ENCODE measurements around the gene ZKSCAN1. TPM values are rescaled to one million over a fixed set of nuclear protein-coding genes. Genes with fewer than 3 reads are reported as not detected.

ZKSCAN1 gene
- total RNA-seq, 1 donor, result 41.3 TPM

DNA sequence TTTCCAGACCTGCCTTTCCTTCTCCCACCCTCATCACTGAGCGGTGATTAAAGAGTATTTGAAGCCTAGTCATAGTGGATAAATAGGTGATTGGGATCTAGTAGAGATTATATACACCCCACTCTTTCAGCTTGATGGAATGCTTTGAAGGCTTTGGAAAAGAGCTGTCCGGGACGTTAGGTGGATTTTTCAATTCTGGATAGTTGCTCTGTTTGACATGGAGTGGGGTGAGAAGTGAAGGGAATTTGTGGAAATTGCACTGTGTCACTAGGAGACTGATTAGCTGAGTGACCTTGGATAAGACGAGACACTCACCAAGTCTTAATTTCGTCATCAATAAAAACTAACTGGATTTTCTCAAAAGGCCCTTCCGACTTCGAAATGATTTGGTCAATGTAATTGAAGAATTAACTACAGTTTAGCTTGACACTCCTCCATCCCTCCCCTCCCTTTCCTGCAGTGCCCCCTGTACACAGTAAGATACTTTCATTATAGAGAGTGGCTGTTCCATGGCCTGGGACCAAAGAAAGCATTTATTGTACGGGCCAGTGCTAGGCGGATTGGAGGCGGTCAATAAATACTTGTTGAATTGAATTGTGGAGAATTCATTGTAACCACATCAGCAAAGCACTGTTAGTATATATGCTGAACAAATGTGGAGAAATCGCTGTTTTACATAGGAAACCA, 962 bp downstream of the ZKSCAN1 start:
- Histone ChIP-seq H3K27me3 (ENCODE audit: insufficient read depth, low read length) (no peaks in the 10 kb centered on the region), H3K4me3 (ENCODE audit: low read length) (peak overlapping the region; percentile 88)

DNA sequence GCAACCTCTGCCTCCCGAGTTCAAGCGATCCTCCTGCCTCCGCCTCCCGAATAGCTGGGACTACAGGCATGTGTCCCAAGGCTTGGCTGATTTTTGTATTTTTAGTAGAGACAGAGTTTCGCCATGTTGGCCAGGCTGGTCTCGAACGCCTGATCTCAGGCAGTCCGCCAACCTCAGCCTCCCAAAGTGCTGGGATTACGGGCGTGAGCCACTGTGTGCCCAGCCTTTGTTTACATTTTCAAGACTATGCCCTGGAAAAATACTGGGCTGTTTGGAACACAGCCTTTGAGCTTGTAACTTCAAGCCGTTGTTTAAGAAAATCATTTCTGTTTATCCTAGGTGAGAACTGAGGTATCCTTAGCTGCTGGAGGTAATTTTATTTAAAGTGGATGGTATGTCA, 1.9 kb downstream of the ZKSCAN1 start:
- Histone ChIP-seq H3K27me3 (ENCODE audit: insufficient read depth, low read length) (no peaks in the 10 kb centered on the region), H3K9me3 (ENCODE audit: low read depth, low read length) (no peaks in the 10 kb centered on the region)

More for the DNA sequence above, 962 bp downstream of the ZKSCAN1 start:
- Histone ChIP-seq H3K9me3 (ENCODE audit: low read depth, low read length) (no peaks in the 10 kb centered on the region), H3K4me1 (ENCODE audit: insufficient read depth, low read length) (peaks cover 33% of the 10 kb centered on the region)

DNA sequence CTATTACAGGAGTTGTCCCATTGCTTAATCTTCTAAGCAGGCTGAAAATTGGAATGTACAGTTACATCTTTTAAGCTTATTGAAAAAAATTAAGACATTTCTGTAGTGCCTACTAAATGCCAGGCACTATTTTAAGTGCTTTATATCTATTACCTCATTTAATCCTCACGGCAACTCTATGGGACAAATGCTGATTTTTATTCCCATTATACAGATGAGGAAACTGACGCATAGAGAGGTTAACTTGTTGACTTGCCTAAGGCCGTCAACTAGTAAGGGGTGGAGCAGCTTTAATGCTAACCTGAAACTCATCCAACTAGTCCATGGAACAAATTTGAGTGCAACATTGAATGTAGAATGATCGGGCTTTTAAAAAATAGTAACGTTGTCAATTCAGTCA, 2.5 kb downstream of the ZKSCAN1 start:
- H3K27me3 ChIP-seq (ENCODE audit: insufficient read depth, low read length), result no peaks in the 10 kb centered on the region
- peaks cover 26% of the 10 kb centered on the region for H3K4me1 ChIP-seq (ENCODE audit: insufficient read depth, low read length)
- H3K4me3 ChIP-seq (ENCODE audit: low read length), result no peak overlapping the region
- no peaks in the 10 kb centered on the region for H3K9me3 ChIP-seq (ENCODE audit: low read depth, low read length)

More for the DNA sequence above, 1.9 kb downstream of the ZKSCAN1 start:
- Histone ChIP-seq H3K4me1 (ENCODE audit: insufficient read depth, low read length) (peaks cover 32% of the 10 kb centered on the region), H3K4me3 (ENCODE audit: low read length) (no peak overlapping the region)

DNA sequence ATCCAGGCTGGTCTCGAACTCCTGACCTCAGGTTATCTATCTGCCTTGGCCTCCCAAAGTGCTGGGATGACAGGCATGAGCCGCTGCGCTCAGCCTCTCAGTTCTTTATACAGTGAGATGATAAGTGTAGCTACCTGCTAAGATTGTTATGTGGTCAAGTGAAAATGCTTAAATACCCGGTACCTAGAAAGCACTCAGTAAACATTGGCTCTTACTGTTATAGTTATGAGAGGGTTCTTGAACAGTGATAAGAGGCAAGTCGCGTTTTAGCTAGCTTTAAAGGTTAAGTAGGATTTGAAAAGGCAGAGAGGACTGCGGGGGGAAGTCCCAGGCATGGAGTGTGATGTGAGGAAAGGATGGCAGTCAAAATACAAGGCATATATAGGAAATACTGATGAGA, 4.5 kb downstream of the ZKSCAN1 start:
- Histone ChIP-seq H3K4me1 (ENCODE audit: insufficient read depth, low read length) (peaks cover 19% of the 10 kb centered on the region), H3K27me3 (ENCODE audit: insufficient read depth, low read length) (no peaks in the 10 kb centered on the region), H3K4me3 (ENCODE audit: low read length) (no peak overlapping the region), H3K9me3 (ENCODE audit: low read depth, low read length) (no peaks in the 10 kb centered on the region)

DNA sequence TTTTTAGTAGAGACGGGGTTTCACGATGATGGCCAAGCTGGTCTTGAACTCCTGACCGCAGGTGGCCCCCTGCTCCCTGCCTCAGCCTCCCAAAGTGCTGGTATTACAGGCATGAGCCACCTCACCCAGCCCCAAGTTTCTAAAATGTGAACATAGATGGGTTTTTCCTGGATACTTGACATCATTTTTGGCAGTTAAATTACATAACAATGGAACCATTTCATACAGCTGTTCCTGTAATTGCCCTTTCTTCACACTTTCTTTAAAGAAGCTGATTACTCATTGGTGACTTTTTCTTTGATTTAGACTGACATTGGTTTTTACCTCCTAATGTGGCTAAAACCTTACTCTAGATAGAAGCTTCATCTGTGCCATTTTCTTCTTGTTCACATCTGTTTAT, 5.9 kb downstream of the ZKSCAN1 start:
- Histone ChIP-seq H3K9me3 (ENCODE audit: low read depth, low read length) (no peaks in the 10 kb centered on the region), H3K4me3 (ENCODE audit: low read length) (no peak overlapping the region), H3K27me3 (ENCODE audit: insufficient read depth, low read length) (no peaks in the 10 kb centered on the region), H3K4me1 (ENCODE audit: insufficient read depth, low read length) (peaks cover 10% of the 10 kb centered on the region)

DNA sequence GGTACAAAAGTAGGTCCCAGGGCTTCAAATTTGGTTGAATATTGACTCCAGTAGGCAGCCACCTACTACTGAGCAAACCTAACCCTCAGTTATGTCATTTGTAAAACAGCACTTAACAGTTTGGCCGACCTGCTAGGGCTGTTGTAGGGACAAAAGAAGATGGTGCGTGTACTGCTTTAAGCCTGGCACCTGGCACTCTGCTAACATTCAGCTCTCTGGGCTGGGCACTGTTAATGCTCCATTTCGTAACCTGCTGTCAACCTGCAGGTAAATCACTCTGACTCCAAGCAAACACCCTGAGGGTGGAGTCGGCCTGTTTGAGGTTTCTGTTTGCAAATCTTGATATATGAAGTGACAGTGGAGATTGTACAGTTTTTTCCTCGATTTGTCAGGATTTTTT, 7.2 kb downstream of the ZKSCAN1 start:
- Histone ChIP-seq H3K27me3 (ENCODE audit: insufficient read depth, low read length) (no peaks in the 10 kb centered on the region), H3K4me1 (ENCODE audit: insufficient read depth, low read length) (no peaks in the 10 kb centered on the region), H3K9me3 (ENCODE audit: low read depth, low read length) (no peaks in the 10 kb centered on the region), H3K4me3 (ENCODE audit: low read length) (no peak overlapping the region)

DNA sequence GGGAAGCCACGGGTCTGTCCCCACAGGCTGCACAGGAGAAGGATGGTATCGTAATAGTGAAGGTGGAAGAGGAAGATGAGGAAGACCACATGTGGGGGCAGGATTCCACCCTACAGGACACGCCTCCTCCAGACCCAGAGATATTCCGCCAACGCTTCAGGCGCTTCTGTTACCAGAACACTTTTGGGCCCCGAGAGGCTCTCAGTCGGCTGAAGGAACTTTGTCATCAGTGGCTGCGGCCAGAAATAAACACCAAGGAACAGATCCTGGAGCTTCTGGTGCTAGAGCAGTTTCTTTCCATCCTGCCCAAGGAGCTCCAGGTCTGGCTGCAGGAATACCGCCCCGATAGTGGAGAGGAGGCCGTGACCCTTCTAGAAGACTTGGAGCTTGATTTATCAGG, 8.1 kb downstream of the ZKSCAN1 start:
- H3K27me3 ChIP-seq (ENCODE audit: insufficient read depth, low read length), result no peaks in the 10 kb centered on the region
- H3K9me3 ChIP-seq (ENCODE audit: low read depth, low read length), result no peaks in the 10 kb centered on the region
- H3K4me3 ChIP-seq (ENCODE audit: low read length), result no peak overlapping the region
- no peaks in the 10 kb centered on the region for H3K4me1 ChIP-seq (ENCODE audit: insufficient read depth, low read length)

DNA sequence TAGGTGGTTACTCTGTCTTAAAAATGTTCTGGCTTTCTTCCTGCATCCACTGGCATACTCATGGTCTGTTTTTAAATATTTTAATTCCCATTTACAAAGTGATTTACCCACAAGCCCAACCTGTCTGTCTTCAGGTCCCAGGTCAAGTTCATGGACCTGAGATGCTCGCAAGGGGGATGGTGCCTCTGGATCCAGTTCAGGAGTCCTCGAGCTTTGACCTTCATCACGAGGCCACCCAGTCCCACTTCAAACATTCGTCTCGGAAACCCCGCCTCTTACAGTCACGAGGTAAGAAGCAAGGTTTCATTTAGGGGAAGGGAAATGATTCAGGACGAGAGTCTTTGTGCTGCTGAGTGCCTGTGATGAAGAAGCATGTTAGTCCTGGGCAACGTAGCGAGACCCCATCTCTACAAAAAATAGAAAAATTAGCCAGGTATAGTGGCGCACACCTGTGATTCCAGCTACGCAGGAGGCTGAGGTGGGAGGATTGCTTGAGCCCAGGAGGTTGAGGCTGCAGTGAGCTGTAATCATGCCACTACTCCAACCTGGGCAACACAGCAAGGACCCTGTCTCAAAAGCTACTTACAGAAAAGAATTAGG, 8.7 kb downstream of the ZKSCAN1 start:
- H3K9me3 ChIP-seq (ENCODE audit: low read depth, low read length), result no peaks in the 10 kb centered on the region
- no peaks in the 10 kb centered on the region for H3K27me3 ChIP-seq (ENCODE audit: insufficient read depth, low read length)
- no peaks in the 10 kb centered on the region for H3K4me1 ChIP-seq (ENCODE audit: insufficient read depth, low read length)
- no peak overlapping the region for H3K4me3 ChIP-seq (ENCODE audit: low read length)

DNA sequence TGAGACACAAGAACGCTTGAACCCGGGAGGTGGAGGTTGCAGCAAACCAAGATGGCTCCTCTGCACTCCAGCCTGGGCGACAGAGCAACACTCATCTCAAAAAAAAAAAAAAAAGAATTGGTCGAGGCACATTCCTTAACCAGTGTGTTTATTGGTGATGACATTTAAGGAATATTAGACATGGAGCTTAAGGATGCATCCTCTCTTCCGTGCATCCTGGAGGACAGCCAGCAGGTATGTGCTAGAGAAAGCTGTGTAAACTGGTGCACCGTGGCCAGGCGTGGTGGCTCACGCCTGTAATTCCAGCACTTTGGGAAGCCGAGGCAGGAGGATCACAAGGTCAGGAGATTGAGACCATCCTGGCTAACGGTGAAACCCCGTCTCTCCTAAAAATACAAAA, 11.8 kb downstream of the ZKSCAN1 start:
- Histone ChIP-seq H3K4me1 (ENCODE audit: insufficient read depth, low read length) (no peaks in the 10 kb centered on the region), H3K4me3 (ENCODE audit: low read length) (no peak overlapping the region), H3K9me3 (ENCODE audit: low read depth, low read length) (no peaks in the 10 kb centered on the region), H3K27me3 (ENCODE audit: insufficient read depth, low read length) (no peaks in the 10 kb centered on the region)

DNA sequence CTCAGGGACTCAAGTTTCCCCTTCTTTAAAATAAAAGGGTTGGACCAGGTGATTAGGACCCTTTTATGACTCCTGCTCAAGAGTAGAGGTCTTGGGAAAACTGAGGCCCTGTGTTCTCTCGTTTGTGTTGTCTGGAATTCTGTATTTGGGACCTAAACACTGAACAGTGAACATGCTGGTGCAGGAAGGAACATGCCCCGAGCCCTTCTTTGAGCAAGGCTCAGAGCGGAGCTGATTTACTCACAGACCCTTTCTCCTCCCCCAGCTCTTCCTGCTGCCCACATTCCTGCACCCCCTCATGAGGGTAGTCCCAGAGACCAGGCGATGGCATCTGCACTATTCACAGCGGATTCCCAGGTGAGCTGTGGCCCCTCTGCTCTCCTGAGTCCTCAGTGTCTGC, 14.2 kb downstream of the ZKSCAN1 start:
- no peaks in the 10 kb centered on the region for H3K9me3 ChIP-seq (ENCODE audit: low read depth, low read length)
- H3K4me1 ChIP-seq (ENCODE audit: insufficient read depth, low read length), result no peaks in the 10 kb centered on the region
- no peaks in the 10 kb centered on the region for H3K27me3 ChIP-seq (ENCODE audit: insufficient read depth, low read length)
- no peak overlapping the region for H3K4me3 ChIP-seq (ENCODE audit: low read length)

DNA sequence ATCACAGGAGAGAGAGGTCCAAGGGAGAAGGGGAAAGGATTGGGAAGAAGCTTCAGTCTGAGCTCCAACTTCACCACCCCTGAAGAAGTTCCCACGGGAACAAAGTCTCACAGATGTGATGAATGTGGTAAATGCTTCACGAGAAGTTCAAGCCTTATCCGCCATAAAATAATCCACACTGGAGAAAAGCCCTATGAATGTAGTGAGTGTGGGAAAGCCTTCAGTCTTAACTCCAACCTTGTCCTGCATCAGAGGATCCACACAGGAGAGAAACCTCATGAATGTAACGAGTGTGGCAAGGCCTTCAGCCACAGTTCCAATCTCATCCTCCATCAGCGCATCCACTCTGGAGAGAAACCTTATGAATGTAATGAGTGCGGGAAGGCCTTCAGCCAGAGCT, 18.1 kb downstream of the ZKSCAN1 start:
- H3K27me3 ChIP-seq (ENCODE audit: insufficient read depth, low read length), result no peaks in the 10 kb centered on the region

DNA sequence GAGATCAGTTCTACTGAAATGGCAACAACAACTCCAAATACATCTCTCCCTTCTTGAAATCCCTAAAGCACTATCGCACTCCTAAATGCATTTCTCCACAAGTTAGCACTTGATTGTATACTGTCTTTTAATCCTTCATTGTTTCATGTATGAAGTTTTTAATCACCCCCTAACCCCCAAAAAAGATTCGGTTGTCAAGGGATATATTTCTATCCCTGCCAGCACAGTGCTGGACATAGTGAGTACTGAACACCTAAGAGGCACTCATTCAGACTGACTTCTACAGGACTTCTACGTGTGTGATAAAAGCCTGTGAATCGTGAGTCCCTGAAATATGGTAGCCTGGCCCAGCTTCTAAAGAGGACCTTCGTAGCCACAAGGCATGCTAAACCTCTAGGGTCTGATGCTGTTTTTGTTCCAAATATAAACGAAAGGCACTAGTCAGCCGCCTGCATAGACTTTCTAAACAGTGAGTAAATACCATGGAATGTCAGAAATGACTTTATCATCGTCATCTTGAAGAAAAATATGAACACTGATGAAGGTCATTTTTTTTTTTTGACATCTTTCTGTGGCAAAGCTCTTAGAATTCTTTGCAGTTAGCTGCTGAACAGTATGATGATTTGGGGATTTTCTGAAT, 19.6 kb downstream of the ZKSCAN1 start:
- H3K9me3 ChIP-seq (ENCODE audit: low read depth, low read length), result no peaks in the 10 kb centered on the region

More for the DNA sequence above, 18.1 kb downstream of the ZKSCAN1 start:
- Histone ChIP-seq H3K4me3 (ENCODE audit: low read length) (no peak overlapping the region), H3K4me1 (ENCODE audit: insufficient read depth, low read length) (no peaks in the 10 kb centered on the region), H3K9me3 (ENCODE audit: low read depth, low read length) (no peaks in the 10 kb centered on the region)

DNA sequence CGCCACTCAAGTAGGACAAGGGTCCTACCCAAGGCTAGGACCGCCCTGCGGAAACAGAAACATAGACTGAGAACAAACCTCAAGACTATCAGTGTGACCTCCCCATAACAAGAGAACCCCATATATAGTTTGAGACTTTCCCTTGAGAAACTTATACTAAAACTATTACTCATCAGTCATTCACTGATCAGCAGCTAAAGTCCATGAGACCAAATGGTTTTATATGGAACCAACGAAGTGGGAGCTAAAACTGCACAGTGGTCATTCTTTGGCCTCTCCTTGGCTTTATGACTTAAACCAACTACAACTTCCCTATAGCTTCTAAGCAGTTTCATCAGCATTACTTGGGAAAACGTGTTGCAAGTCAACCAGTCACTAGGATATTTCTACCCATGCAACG, 20.5 kb downstream of the ZKSCAN1 start:
- no peaks in the 10 kb centered on the region for H3K4me1 ChIP-seq (ENCODE audit: insufficient read depth, low read length)
- no peak overlapping the region for H3K4me3 ChIP-seq (ENCODE audit: low read length)
- no peaks in the 10 kb centered on the region for H3K9me3 ChIP-seq (ENCODE audit: low read depth, low read length)
- H3K27me3 ChIP-seq (ENCODE audit: insufficient read depth, low read length), result no peaks in the 10 kb centered on the region

More for the DNA sequence above, 19.6 kb downstream of the ZKSCAN1 start:
- no peaks in the 10 kb centered on the region for H3K4me1 ChIP-seq (ENCODE audit: insufficient read depth, low read length)
- H3K27me3 ChIP-seq (ENCODE audit: insufficient read depth, low read length), result no peaks in the 10 kb centered on the region
- H3K4me3 ChIP-seq (ENCODE audit: low read length), result no peak overlapping the region

DNA sequence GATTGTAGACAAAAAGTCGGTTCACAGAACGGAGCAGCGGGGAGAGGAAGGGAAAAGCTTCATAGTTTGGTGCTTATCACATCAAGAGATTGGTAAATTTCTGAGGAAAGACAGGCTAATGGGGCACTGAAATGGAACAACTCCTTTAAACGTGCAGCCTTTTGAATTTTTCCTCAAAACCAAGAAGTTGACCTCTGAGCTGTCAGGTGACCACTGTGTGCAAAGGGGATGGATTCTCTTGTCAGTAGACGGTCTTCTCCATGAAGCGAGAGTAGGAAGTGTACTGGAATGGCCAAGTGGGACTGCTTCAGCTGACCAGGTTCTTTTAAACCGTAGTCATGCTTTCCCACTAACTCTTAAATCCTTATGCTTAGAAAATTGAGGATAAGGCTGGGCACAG, 22.9 kb downstream of the ZKSCAN1 start:
- H3K27me3 ChIP-seq (ENCODE audit: insufficient read depth, low read length), result no peaks in the 10 kb centered on the region
- no peak overlapping the region for H3K4me3 ChIP-seq (ENCODE audit: low read length)
- H3K9me3 ChIP-seq (ENCODE audit: low read depth, low read length), result no peaks in the 10 kb centered on the region
- no peaks in the 10 kb centered on the region for H3K4me1 ChIP-seq (ENCODE audit: insufficient read depth, low read length)

DNA sequence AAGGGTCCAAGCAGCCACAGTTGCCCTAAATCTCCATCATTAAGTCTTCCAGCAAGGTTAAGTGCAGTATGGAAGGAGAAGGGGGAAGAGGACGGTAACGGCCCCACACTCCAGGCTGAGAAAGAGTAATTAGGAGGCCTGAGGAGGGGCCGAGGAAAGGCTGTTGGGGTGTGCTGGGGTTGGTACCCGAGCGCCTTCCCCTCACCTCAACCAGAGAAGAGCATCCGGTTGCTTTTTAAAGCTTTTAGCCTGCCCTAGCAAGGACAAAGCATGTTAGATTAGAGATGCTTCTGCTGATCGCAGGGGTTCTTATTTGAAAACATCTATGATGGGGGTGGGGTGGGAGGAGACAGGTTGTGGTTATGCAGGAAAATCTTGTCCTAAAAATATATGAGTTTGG, 25.2 kb downstream of the ZKSCAN1 start:
- H3K9me3 ChIP-seq (ENCODE audit: low read depth, low read length), result no peaks in the 10 kb centered on the region
- H3K4me1 ChIP-seq (ENCODE audit: insufficient read depth, low read length), result peaks cover 3% of the 10 kb centered on the region
- no peaks in the 10 kb centered on the region for H3K27me3 ChIP-seq (ENCODE audit: insufficient read depth, low read length)
- no peak overlapping the region for H3K4me3 ChIP-seq (ENCODE audit: low read length)

DNA sequence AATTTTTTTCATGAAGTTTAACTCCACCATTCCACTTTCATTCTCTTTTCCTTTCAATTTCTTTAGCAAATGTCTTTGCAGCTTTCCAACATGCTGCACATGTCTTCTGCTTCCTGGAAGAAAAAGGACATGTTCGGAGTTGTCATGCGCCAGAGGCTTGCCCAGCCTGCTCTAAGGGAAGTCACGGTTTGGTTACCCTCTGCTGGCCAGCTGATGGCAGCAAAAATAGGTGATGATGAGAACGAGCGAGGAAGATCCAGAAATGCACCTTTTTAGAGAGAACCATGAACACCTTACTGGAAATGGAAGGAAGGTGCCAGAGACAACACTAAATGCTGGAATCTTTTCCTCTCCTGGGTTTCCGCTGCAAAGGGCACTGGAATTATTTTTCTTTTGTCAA, 29.3 kb downstream of the ZKSCAN1 start:
- H3K27me3 ChIP-seq (ENCODE audit: insufficient read depth, low read length), result no peaks in the 10 kb centered on the region
- H3K4me3 ChIP-seq (ENCODE audit: low read length), result no peak overlapping the region
- H3K4me1 ChIP-seq (ENCODE audit: insufficient read depth, low read length), result peaks cover 7% of the 10 kb centered on the region
- no peaks in the 10 kb centered on the region for H3K9me3 ChIP-seq (ENCODE audit: low read depth, low read length)

Measured in mononuclear cell (primary cell).